NOMO-1 treated with dmso at 0.1 percent for 144 hours (cell line): Measurements from ENCODE around the gene DND1.
"Not testable (repeated sequence)": the region's sequence is repeated elsewhere in the genome, so short reads cannot be mapped to it uniquely, and the experiment has no call there.

Experiments used
- DNase-seq: peaks from one replicate; lab custom pipeline; 2025; ENCODE audit not compliant: unreplicated experiment; lab: John Stamatoyannopoulos, UW

DND1 gene

GRCh38 chr5:140673187-140673976, at the start of gene DND1:
TSS of gene DND1 (minus strand) at chr5:140673576. CDS start at chr5:140673542, 34 bp downstream.
- no peak for DNase-seq

GRCh38 chr5:140721395-140721794, 48.0 kb upstream of the DND1 start:
- not testable (repeated sequence) for DNase-seq

- peak; percentile 1 for DNase-seq
Measured at GRCh38 chr5:140720738-140721137, 47.4 kb upstream of the DND1 start.

GRCh38 chr5:140718266-140718592, 44.9 kb upstream of the DND1 start:
- DNase-seq, result no peak

GRCh38 chr5:140716238-140716637, 42.9 kb upstream of the DND1 start:
- not testable (repeated sequence) for DNase-seq

- no peak for DNase-seq
Measured at GRCh38 chr5:140713562-140714094, 40.3 kb upstream of the DND1 start.

- DNase-seq, result no peak
Measured at GRCh38 chr5:140711794-140712193, 38.4 kb upstream of the DND1 start.

- peak; percentile 81 for DNase-seq
Measured at GRCh38 chr5:140710899-140711552, 37.6 kb upstream of the DND1 start.

- not testable (repeated sequence) for DNase-seq
Measured at GRCh38 chr5:140708787-140709186, 35.4 kb upstream of the DND1 start.

GRCh38 chr5:140707812-140708211, 34.4 kb upstream of the DND1 start:
- DNase-seq, result no peak

- peak; percentile 97 for DNase-seq
Measured at GRCh38 chr5:140700177-140701144, 27.1 kb upstream of the DND1 start, which contains the start of gene ZMAT2. TSS of gene ZMAT2 (plus strand) at chr5:140700447. CDS start at chr5:140700461, 14 bp downstream.

- DNase-seq, result no peak
Measured at GRCh38 chr5:140696891-140697492, 23.6 kb upstream of the DND1 start.

- no peak for DNase-seq
Measured at GRCh38 chr5:140694276-140694675, 20.9 kb upstream of the DND1 start.

- DNase-seq, result peak; percentile 90
Measured at GRCh38 chr5:140690941-140691924, 17.9 kb upstream of the DND1 start, which contains the start of the genes HARS1 and HARS2. TSS of gene HARS1 (minus strand) at chr5:140691370. CDS start at chr5:140691304, 66 bp downstream. TSS of gene HARS2 (plus strand) at chr5:140691455. CDS start at chr5:140691649, 194 bp downstream.

GRCh38 chr5:140690376-140690932, 17.1 kb upstream of the DND1 start:
- no peak for DNase-seq

- DNase-seq, result no peak
Measured at GRCh38 chr5:140678993-140679392, 5.6 kb upstream of the DND1 start.

- no peak for DNase-seq
Measured at GRCh38 chr5:140677947-140678346, 4.6 kb upstream of the DND1 start.

- DNase-seq, result no peak
Measured at GRCh38 chr5:140674629-140675028, 1.3 kb upstream of the DND1 start.

- no peak for DNase-seq
Measured at GRCh38 chr5:140674211-140674610, 835 bp upstream of the DND1 start.
